ENCODE measurements around the gene P4HA3.

P4HA3 gene

GRCh38 chr11:74310857-74311256 is 583 bp downstream of the P4HA3 start:
- H3K36me3 ChIP-seq (ENCODE audit: control insufficient read depth, low read length), result no peaks in the 10 kb centered on the region
- no peaks in the 10 kb centered on the region for H3K9me3 ChIP-seq (ENCODE audit: control insufficient read depth, insufficient read depth, low read length)
- H3K9me2 ChIP-seq (replicated peaks; ENCODE audit: control insufficient read depth, low read length), result no peaks in the 10 kb centered on the region
- no peak for TF ChIP-seq EZH2phosphoT487 (IDR thresholded peaks at IDR 0.05; ENCODE audit: borderline replicate concordance, low read length)
- no peak for TF ChIP-seq CTCF (IDR thresholded peaks at IDR 0.05; ENCODE audit: low read depth, low read length, poor library complexity, severe bottlenecking)
- no peaks in the 10 kb centered on the region for H4K20me1 ChIP-seq (ENCODE audit: control insufficient read depth, insufficient read depth, low read depth, low read length)
- no peak overlapping the region for H3K4me2 ChIP-seq (ENCODE audit: low read length)
- H3K27ac ChIP-seq (ENCODE audit: low read depth, low read length), result no peak overlapping the region
- no peaks in the 10 kb centered on the region for H3F3A ChIP-seq (ENCODE audit: control insufficient read depth, insufficient read depth)
- no peak overlapping the region for H3K4me3 ChIP-seq (ENCODE audit: low read length)
- H3K27me3 ChIP-seq (ENCODE audit: control insufficient read depth, low read length), result peaks cover 4% of the 10 kb centered on the region; the same call in 1 of the 2 replicates
- H3K79me2 ChIP-seq (ENCODE audit: control insufficient read depth, low read length), result no peaks in the 10 kb centered on the region
- no peaks in the 10 kb centered on the region for H3K4me1 ChIP-seq (ENCODE audit: control insufficient read depth, low read length)

GRCh38 chr11:74307434-74307833 is 4.0 kb downstream of the P4HA3 start:
- TF ChIP-seq EZH2phosphoT487 (IDR thresholded peaks at IDR 0.05; ENCODE audit: borderline replicate concordance, low read length) (no peak), CTCF (IDR thresholded peaks at IDR 0.05; ENCODE audit: low read depth, low read length, poor library complexity, severe bottlenecking) (no peak)
- Histone ChIP-seq H3F3A (ENCODE audit: control insufficient read depth, insufficient read depth) (no peaks in the 10 kb centered on the region), H3K4me2 (ENCODE audit: low read length) (no peak overlapping the region), H3K27ac (ENCODE audit: low read depth, low read length) (no peak overlapping the region), H3K36me3 (ENCODE audit: control insufficient read depth, low read length) (no peaks in the 10 kb centered on the region), H3K4me3 (ENCODE audit: low read length) (no peak overlapping the region), H3K79me2 (ENCODE audit: control insufficient read depth, low read length) (no peaks in the 10 kb centered on the region), H3K9me2 (replicated peaks; ENCODE audit: control insufficient read depth, low read length) (no peaks in the 10 kb centered on the region), H3K4me1 (ENCODE audit: control insufficient read depth, low read length) (no peaks in the 10 kb centered on the region), H3K9me3 (ENCODE audit: control insufficient read depth, insufficient read depth, low read length) (no peaks in the 10 kb centered on the region), H3K27me3 (ENCODE audit: control insufficient read depth, low read length) (peaks cover 12% of the 10 kb centered on the region; the same call in 1 of the 2 replicates), H4K20me1 (ENCODE audit: control insufficient read depth, insufficient read depth, low read depth, low read length) (no peaks in the 10 kb centered on the region)

- H3F3A ChIP-seq (ENCODE audit: control insufficient read depth, insufficient read depth), result no peaks in the 10 kb centered on the region
- H3K36me3 ChIP-seq (ENCODE audit: control insufficient read depth, low read length), result no peaks in the 10 kb centered on the region
- no peak for TF ChIP-seq CTCF (IDR thresholded peaks at IDR 0.05; ENCODE audit: low read depth, low read length, poor library complexity, severe bottlenecking)
- TF ChIP-seq EZH2phosphoT487 (IDR thresholded peaks at IDR 0.05; ENCODE audit: borderline replicate concordance, low read length), result no peak
- no peaks in the 10 kb centered on the region for H3K9me3 ChIP-seq (ENCODE audit: control insufficient read depth, insufficient read depth, low read length)
- H3K9me2 ChIP-seq (replicated peaks; ENCODE audit: control insufficient read depth, low read length), result no peaks in the 10 kb centered on the region
- H3K79me2 ChIP-seq (ENCODE audit: control insufficient read depth, low read length), result no peaks in the 10 kb centered on the region
- no peaks in the 10 kb centered on the region for H4K20me1 ChIP-seq (ENCODE audit: control insufficient read depth, insufficient read depth, low read depth, low read length)
- H3K27me3 ChIP-seq (ENCODE audit: control insufficient read depth, low read length), result peaks cover 12% of the 10 kb centered on the region
- H3K4me2 ChIP-seq (ENCODE audit: low read length), result no peak overlapping the region
- H3K4me1 ChIP-seq (ENCODE audit: control insufficient read depth, low read length), result no peaks in the 10 kb centered on the region
- no peak overlapping the region for H3K27ac ChIP-seq (ENCODE audit: low read depth, low read length)
- H3K4me3 ChIP-seq (ENCODE audit: low read length), result no peak overlapping the region
Measured at GRCh38 chr11:74306435-74307175, 4.8 kb downstream of the P4HA3 start.

All from DOHH2 (cell line).